ENCODE data around the gene MTCP1.

DNA sequence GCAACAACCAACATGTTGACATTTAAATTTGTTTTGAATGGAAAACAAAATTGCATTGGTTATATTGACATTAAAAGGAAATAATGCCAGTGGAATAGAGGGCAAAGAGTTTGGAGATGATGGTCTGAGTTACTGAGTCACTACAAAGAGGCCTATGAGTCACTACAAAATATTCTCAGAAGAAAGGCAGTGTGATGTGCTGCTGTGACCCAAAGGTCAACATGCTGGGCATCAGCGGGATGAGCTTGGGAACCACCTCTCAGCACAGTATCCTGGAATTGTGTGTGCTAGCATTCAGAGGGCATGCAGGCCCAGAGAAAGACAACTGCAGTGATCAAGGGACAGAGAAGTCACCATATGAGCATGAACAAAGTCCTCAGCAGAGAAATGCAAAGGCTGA, 2.8 kb downstream of the MTCP1 start:
- TF ChIP-seq, protein P1, sequence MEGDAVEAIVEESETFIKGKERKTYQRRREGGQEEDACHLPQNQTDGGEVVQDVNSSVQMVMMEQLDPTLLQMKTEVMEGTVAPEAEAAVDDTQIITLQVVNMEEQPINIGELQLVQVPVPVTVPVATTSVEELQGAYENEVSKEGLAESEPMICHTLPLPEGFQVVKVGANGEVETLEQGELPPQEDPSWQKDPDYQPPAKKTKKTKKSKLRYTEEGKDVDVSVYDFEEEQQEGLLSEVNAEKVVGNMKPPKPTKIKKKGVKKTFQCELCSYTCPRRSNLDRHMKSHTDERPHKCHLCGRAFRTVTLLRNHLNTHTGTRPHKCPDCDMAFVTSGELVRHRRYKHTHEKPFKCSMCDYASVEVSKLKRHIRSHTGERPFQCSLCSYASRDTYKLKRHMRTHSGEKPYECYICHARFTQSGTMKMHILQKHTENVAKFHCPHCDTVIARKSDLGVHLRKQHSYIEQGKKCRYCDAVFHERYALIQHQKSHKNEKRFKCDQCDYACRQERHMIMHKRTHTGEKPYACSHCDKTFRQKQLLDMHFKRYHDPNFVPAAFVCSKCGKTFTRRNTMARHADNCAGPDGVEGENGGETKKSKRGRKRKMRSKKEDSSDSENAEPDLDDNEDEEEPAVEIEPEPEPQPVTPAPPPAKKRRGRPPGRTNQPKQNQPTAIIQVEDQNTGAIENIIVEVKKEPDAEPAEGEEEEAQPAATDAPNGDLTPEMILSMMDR (conservative IDR thresholded peaks at IDR 0.05; ENCODE audit: low read depth, low read length), result no peak
- no peak for TF ChIP-seq EZH2 (IDR thresholded peaks at IDR 0.05; ENCODE audit: low read length, unreplicated experiment)

Data from PC-3 (cell line).